ENCODE data around the gene EDAR. TPM values are rescaled to one million over a fixed set of nuclear protein-coding genes. Genes with fewer than 3 reads are reported as not detected.

The EDAR gene
- total and polyA plus RNA-seq, 2 of the 8 experiments (the other 6 are each of a cell fraction or from before 2014, with no cell fraction given), result not detected

- Histone ChIP-seq H4K8ac (ENCODE audit: extremely low read depth, insufficient read depth, low read length) (no peak overlapping the region), H2BK12ac (ENCODE audit: low read depth, low read length) (no peak overlapping the region), H4K20me1 (replicated peaks in 1 of 2; ENCODE audit: control insufficient read depth in 1 of 2, insufficient read depth in 2 of 2, low read length in 2 of 2) (no peaks in the 10 kb centered on the region), H3K27me3 (replicated peaks in 1 of 4; ENCODE audit: control insufficient read depth in 3 of 4, extremely low read depth in 1 of 4, insufficient read depth in 3 of 4, low read length in 3 of 4) (no peaks in the 10 kb centered on the region), H4K91ac (replicated peaks; ENCODE audit: insufficient read length, low read length) (no peak overlapping the region), H4K5ac (ENCODE audit: insufficient read length, low read depth, low read length) (no peak overlapping the region), H2BK5ac (ENCODE audit: low read depth, low read length) (no peak overlapping the region), H3K56ac (replicated peaks; ENCODE audit: insufficient read length, low read depth, low read length) (no peak overlapping the region), H3K23ac (ENCODE audit: insufficient read length) (no peak overlapping the region), H3K4me3 (ENCODE audit: extremely low read depth in 1 of 4, insufficient read depth in 2 of 4, low read depth in 3 of 4, low read length in 4 of 4) (no peak overlapping the region), H2BK15ac (ENCODE audit: low read length) (no peak overlapping the region), H3K4me1 (replicated peaks in 1 of 4; ENCODE audit: control insufficient read depth in 3 of 4, insufficient read depth in 4 of 4, low read length in 3 of 4) (no peaks in the 10 kb centered on the region), H3K4me2 (ENCODE audit: insufficient read depth in 1 of 2, low read depth in 2 of 2, low read length in 2 of 2) (no peak overlapping the region), H2BK20ac (ENCODE audit: low read length) (no peak overlapping the region), H2AFZ (ENCODE audit: low read length) (no peak overlapping the region), H3K27ac (ENCODE audit: low read depth, low read length) (no peak overlapping the region), H2AK5ac (ENCODE audit: low read depth, low read length) (no peak overlapping the region), H3K14ac (ENCODE audit: insufficient read length) (no peak overlapping the region), H2BK120ac (replicated peaks; ENCODE audit: low read depth, low read length) (no peak overlapping the region), H3K18ac (ENCODE audit: extremely low read depth, low read length) (no peak overlapping the region), H3K79me2 (ENCODE audit: control insufficient read depth in 1 of 2, insufficient read depth in 2 of 2, low read length in 2 of 2) (no peaks in the 10 kb centered on the region), H3K4ac (replicated peaks; ENCODE audit: insufficient read length, low read depth, low read length) (no peak overlapping the region), H3K9me3 (ENCODE audit: insufficient read depth in 2 of 2, low read depth in 1 of 2, low read length in 1 of 2) (no peaks in the 10 kb centered on the region), H3K23me2 (ENCODE audit: low read depth, low read length) (no peaks in the 10 kb centered on the region; the same call in 1 of the 2 replicates), H3K9ac (replicated peaks in 1 of 4; ENCODE audit: extremely low read depth in 1 of 4, low read depth in 3 of 4, low read length in 3 of 4) (no peak overlapping the region), H3K36me3 (ENCODE audit: control insufficient read depth in 2 of 4, insufficient read depth in 4 of 4, low read length in 3 of 4) (no peaks in the 10 kb centered on the region), H3K79me1 (ENCODE audit: low read depth, low read length) (no peaks in the 10 kb centered on the region)
- CTCF ChIA-PET (ENCODE audit: partially characterized antibody), result interaction anchor here (0.7 to 1.3 kb wide), 2 partner anchors 18 to 39 kb away, joined by 3 to 4 read pairs; no protein-coding TSS in a partner anchor
- FAIRE-seq (no peak), DNase-seq (ENCODE audit: low read depth in 1 of 2, low spot score in 2 of 2) (no peak)
- WGBS, 2 experiments (ENCODE audit: extremely low coverage in 1 of 2, insufficient coverage in 1 of 2, insufficient read length in 1 of 2, insufficient replicate concordance in 2 of 2, low coverage in 1 of 2, low lambda C conversion rate in 2 of 2, missing lambda C conversion rate in 1 of 2), result 93% methylated on average over 13 of the region's 13 CpGs; no CpG with 5 or more reads in 1 of the 2 experiments
- POLR2A ChIA-PET (ENCODE audit: partially characterized antibody), result no interaction called here
- TF ChIP-seq RAD21 (IDR thresholded peaks at IDR 0.05 in 1 of 2, conservative IDR thresholded peaks at IDR 0.05 in 1 of 2; ENCODE audit: low read depth in 2 of 2, low read length in 2 of 2), result no peak
- TF ChIP-seq CHD2 (IDR thresholded peaks at IDR 0.05; ENCODE audit: low read length), result no peak
- TF ChIP-seq E2F6 (IDR thresholded peaks at IDR 0.05), result no peak
- TF ChIP-seq ATF3 (IDR thresholded peaks at IDR 0.05; ENCODE audit: insufficient read depth, low read depth, low read length), result no peak
- no peak for TF ChIP-seq SRF (IDR thresholded peaks at IDR 0.05; ENCODE audit: low read depth, low read length)
- TF ChIP-seq CTBP2 (IDR thresholded peaks at IDR 0.05; ENCODE audit: borderline replicate concordance, insufficient read depth, insufficient read length, low read length), result no peak
- TF ChIP-seq EP300 (IDR thresholded peaks at IDR 0.05; ENCODE audit: borderline replicate concordance in 1 of 2, low read depth in 2 of 2, low read length in 2 of 2), result no peak
- TF ChIP-seq CREB1 (IDR thresholded peaks at IDR 0.05), result no peak
- no peak for TF ChIP-seq GABPA (IDR thresholded peaks at IDR 0.05; ENCODE audit: borderline replicate concordance, insufficient read depth, low read length)
- TF ChIP-seq TCF12 (IDR thresholded peaks at IDR 0.05; ENCODE audit: low read depth, low read length), result no peak
- TF ChIP-seq BACH1 (IDR thresholded peaks at IDR 0.05; ENCODE audit: low read length), result no peak
- TF ChIP-seq TAF7 (optimal IDR thresholded peaks at IDR 0.05; ENCODE audit: borderline replicate concordance, low read depth, low read length), result no peak
- no peak for TF ChIP-seq CHD1 (IDR thresholded peaks at IDR 0.05; ENCODE audit: low read depth, low read length)
These were observed 5.4 kb downstream of the EDAR start for GRCh38 chr2:108983610-108984009.

Measured in H1 (cell line).